Epithelial cell of umbilical artery (primary cell): ENCODE data around the gene CMTM2. TPM values are rescaled to one million over a fixed set of nuclear protein-coding genes. Genes with fewer than 3 reads are reported as not detected.

ENCODE experiments used
- total RNA-seq: library from RNA; depleted of rRNA; stranded (reverse); fragments of >200 nt; gene quantifications from 2 replicates; pipeline ENCODE4 v1.2.3, GENCODE V29; 2014

Gene CMTM2
- not detected in 2 replicates for total RNA-seq

GRCh38 chr16:66578651-66579531 lies at the start of gene CMTM2:
Gene CMTM2 (plus strand): TSS chr16:66579463. CDS start chr16:66579608, 145 bp downstream.

GRCh38 chr16:66549284-66550131 lies 29.8 kb upstream of the CMTM2 start, which contains the start of gene TK2:
Gene TK2 (minus strand): TSS chr16:66550122. CDS start chr16:66550061, 61 bp downstream.

GRCh38 chr16:66552286-66553177 lies 26.7 kb upstream of the CMTM2 start, which contains the start of gene CKLF:
Gene CKLF (plus strand): TSS chr16:66552576. CDS start chr16:66552716, 140 bp downstream.

GRCh38 chr16:66566051-66566901 lies 13.0 kb upstream of the CMTM2 start, which contains the start of gene CMTM1:
Gene CMTM1 (plus strand): TSS chr16:66566439. CDS start chr16:66566514, 75 bp downstream.

GRCh38 chr16:66604376-66605176 lies 25.3 kb downstream of the CMTM2 start, which contains the start of gene CMTM3:
Gene CMTM3 (plus strand): TSS chr16:66604704. CDS start chr16:66604806, 102 bp downstream.

Other genes with a start within 250 kb of the CMTM2 start
- gene CDH5, start 212.8 kb upstream of the CMTM2 start, total RNA-seq = 373 and 422 TPM in 2 replicates
- 0.15 TPM in 1 of 2 replicates, not detected in the other for gene BEAN1, start 152.2 kb upstream of the CMTM2 start, total RNA-seq
- 26.0 and 28.9 TPM in 2 replicates for gene TK2, start 29.3 kb upstream of the CMTM2 start, total RNA-seq
- gene CKLF, start 26.9 kb upstream of the CMTM2 start, total RNA-seq = 118 and 121 TPM in 2 replicates
- gene CMTM1, start 13.0 kb upstream of the CMTM2 start, total RNA-seq = 0.32 and 0.91 TPM in 2 replicates
- 14.7 and 18.8 TPM in 2 replicates for gene CMTM3, start 25.2 kb downstream of the CMTM2 start, total RNA-seq
- gene CMTM4, start 117.3 kb downstream of the CMTM2 start, total RNA-seq = 9.3 and 10.4 TPM in 2 replicates
- gene DYNC1LI2, start 172.1 kb downstream of the CMTM2 start, total RNA-seq = 121 and 163 TPM in 2 replicates
- gene TERB1, start 222.1 kb downstream of the CMTM2 start, total RNA-seq = not detected in 2 replicates